Superior temporal gyrus (tissue), 1 donor: ENCODE measurements around the gene PLK5.

Experiments
- DNase-seq: peaks from one replicate; pipeline ENCODE4 v3.0.0-alpha.2; 2016; ENCODE audit errors: extremely low spot score

The PLK5 gene

DNA sequence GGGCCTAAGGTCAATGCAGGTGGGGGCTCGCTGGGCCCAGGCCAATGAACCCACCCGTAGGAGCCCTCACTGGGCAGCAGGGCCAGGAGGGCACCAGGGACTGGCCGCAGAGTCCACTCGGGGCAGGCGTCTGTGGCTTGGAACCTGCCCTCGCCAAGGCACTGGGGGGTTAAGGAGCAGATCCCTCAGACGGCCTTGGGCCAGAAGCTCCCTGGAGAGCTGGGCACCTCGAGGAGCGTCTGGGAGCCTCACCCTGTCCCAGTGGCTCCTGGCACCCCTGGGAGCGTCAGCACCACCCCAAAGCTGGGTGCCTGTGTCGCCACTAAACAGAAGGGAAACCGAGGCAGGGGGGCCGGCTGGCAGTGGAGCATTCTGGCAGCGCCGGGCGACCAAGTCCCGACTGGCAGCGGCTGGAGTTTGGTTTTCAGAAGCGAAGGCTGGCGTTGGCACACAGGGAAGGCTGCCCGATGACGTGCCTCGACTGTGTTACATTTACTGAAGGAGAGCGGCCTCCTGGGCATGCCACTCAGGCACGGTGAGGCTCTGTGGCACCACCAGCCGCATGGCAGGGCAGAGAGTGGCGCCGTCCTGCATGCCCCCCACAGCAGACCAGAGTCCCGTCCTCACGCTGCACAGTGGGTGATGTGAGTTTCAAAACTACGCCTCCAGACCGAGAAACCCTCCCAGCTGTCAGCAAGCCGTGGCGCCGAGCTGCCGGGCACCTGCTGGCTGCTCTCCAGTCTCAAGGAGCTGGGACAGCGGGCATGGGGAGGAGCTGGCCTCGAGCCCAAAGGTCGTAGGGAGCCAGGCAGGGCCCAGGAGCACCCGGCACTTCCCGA lies 53.4 kb downstream of the PLK5 start:
- no peak for DNase-seq

DNA sequence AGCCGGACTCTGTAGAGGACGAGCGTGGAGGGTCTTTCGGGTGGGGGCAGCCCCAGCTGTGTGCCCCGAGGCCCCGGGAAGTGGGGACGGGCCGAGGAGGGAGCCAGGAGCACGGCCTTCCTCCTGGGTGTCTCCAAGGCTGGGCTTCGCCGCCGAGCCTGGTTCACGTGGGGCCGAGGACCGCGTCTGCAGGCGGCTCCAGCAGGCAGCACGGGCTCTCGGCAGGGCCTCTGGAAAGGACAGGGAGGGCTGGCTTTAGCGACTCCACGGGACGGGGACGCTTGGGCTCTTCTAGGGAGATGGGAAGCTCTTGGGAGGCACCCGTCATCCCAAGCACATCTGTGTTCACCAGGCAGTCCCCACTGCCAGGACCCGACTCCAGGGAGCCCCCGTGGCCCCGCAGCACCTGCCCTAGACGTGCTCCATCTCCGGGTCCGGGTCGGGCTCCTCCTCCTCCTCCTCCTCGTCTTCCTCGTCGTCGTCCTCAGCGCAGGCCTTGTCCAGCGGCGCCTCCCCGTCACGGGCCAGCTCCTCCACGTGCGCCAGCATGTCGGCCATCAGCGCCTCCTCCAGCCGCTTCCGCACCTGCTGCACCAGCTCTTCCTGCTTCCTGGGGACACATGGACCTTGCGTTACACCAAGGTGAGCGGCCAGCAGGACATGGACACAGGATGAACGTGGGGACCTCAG lies 54.2 kb downstream of the PLK5 start:
- no peak for DNase-seq

DNA sequence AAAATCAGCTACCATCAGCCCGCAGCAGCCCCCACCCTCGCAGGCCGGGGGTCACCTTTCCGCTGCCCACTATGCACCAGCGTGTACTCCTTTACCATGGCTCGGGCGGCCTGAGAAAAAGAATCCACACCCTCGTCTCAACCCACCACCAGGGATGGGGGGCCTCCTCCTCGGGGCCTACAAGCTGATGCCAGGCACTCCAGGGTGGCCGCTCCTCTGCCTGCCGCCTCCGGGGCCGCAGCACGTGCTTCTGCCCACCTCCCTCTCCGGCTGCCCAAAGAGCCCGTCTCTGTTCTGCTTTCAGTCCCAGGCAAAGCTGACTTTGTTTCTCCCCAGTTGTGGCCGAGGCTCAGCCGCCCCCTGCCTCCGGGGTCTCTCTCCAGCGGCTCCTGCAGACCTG lies 55.3 kb downstream of the PLK5 start:
- DNase-seq: no peak

DNA sequence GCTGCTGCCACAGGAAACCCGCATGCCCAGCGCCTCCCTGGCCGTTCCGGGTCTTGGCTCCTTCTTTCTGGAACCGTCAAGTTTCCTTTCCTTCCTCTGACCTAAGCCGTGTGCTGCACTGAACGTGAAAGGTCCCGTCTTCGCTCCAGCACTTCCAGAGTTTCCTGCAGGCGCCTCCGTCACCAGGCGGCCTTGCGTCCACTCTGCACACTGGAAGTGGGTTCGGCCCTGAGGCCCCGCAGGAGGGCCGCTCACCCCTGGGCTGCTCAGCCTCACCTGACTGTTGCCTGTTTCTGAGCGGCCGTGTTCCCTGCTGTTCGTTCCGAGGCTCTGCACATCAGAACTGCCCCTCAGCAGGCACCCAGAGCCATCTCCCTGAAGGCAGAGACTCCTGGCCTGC lies 56.5 kb downstream of the PLK5 start:
- no peak for DNase-seq

DNA sequence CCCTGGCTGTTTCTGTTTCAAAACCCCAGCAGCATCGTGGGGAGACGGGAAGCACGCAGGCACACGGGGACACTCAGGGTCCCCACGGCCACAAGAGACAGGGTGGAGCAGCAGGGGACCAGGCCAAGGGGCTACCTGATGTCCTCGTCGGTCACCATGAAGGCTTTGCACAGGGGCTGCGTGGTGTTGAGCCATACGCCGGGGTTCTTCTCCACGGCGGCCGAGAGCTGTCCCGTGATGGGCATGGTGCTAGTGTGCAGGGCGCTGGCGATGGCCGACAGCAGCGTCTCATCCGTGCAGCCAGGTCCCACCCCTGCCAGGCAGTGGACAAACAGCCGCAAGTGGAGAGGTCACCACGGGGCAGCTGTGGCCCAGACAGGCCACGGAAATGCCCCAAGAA lies 57.1 kb downstream of the PLK5 start:
- no peak for DNase-seq

DNA sequence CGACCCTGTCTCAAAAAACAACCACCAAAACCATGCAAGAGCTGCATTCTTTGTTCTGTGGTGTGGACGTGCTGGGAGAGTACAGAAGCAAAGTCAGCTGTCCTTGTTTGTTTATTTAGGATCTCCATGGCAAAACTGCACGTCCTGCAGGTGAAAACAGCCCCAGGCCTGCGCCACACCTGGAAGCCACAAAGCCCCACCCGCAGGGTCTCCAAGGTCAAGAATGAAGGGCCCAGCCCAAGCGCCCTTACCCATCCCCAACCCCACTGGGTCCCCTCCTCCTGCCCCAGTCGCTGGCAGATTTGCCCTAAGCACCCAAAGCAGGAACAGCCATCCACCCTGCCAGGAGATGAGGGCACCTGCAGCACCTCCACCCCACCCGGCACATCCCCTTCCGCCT lies 58.3 kb downstream of the PLK5 start:
- no peak for DNase-seq

DNA sequence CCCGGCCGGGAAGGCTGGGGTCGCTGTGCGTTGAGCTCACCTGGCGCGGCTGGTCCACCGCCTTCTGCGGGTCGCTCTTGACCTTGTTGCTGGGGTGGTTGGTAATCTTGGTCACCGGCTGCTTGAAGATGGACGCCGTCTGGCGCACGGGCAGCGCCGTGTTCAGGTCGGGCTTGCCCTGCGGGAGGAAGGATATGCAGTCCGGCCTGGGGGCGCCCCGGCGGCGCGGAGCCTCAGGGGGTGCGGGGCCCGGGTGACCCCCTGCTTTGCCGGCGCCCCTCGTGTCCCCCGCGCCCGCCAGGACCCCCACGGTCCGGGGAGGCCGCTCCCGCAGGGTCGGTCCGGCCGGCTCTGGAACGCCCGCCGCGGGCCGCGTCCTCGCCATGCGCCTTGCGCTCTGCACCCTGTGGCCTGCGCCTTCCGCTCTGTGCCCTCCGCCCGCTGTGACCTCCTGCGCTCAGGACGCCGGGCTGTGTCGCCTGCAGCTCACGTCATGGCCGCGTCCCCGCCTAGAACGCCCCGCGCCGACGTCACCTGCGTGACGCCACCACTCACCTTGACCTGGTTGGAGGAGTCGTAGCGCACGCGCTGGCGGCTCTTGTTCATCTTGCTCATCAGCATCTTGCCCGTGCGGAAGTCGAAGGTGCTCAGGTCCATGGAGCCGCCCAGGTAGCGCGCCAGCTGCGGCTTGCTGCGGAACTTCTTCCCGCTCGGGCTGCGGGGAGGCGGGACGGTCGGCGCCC lies 60.8 kb downstream of the PLK5 start:
- DNase-seq: no peak

DNA sequence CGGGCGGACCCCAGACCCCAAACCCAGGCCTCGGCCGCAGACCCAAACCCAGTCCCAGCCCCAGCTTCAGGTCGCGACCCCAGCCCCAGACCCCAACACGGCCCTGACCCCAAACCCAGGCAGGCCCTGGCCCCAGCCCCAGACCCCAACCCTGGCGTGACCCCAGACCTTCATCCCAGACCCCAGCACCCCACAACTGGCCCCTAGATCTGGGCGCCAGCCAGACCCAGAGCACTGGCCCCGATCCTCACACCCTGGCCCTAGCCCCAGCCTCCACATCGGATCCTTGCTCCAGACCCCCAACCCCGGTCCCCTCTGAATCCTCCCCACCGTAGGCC lies 61.3 kb downstream of the PLK5 start:
- no peak for DNase-seq
